GM19351 (cell line): ENCODE data around the gene SYNCRIP.
"Not testable (repeated sequence)": the region's sequence is repeated elsewhere in the genome, so short reads cannot be mapped to it uniquely, and the experiment has no call there.

Source experiments
- ATAC-seq: cut with Tn5 transposase; IDR thresholded peaks from one replicate; pipeline ENCODE4 v1.9.1; 2021; ENCODE audit warnings: mild to moderate bottlenecking, moderate library complexity; ENCODE audit not compliant: unreplicated experiment

SYNCRIP gene

GRCh38 chr6:85642774-85643536 is at the start of gene SYNCRIP:
SYNCRIP (minus strand) TSS chr6:85642886; CDS start chr6:85641439, 1,447 bp downstream.
- ATAC-seq = peak; percentile 66

- no peak for ATAC-seq
Measured at GRCh38 chr6:85691478-85691877, 48.8 kb upstream of the SYNCRIP start.

GRCh38 chr6:85690071-85690470 is 47.4 kb upstream of the SYNCRIP start:
- no peak for ATAC-seq

- peak; percentile 96 for ATAC-seq
Measured at GRCh38 chr6:85685713-85686112, 43.0 kb upstream of the SYNCRIP start.

- no peak for ATAC-seq
Measured at GRCh38 chr6:85684809-85685171, 42.1 kb upstream of the SYNCRIP start.

GRCh38 chr6:85684133-85684808 is 41.6 kb upstream of the SYNCRIP start:
- ATAC-seq = no peak

GRCh38 chr6:85681899-85682298 is 39.2 kb upstream of the SYNCRIP start:
- ATAC-seq = not testable (repeated sequence)

- no peak for ATAC-seq
Measured at GRCh38 chr6:85680388-85680787, 37.7 kb upstream of the SYNCRIP start.

- ATAC-seq = no peak
Measured at GRCh38 chr6:85679445-85680123, 36.9 kb upstream of the SYNCRIP start.

GRCh38 chr6:85678602-85679444 is 36.1 kb upstream of the SYNCRIP start:
- peak; percentile 72 for ATAC-seq

- ATAC-seq = no peak
Measured at GRCh38 chr6:85678026-85678601, 35.4 kb upstream of the SYNCRIP start.

GRCh38 chr6:85677234-85677956 is 34.7 kb upstream of the SYNCRIP start:
- ATAC-seq = no peak

GRCh38 chr6:85676086-85676729 is 33.5 kb upstream of the SYNCRIP start:
- ATAC-seq = no peak

GRCh38 chr6:85675030-85675819 is 32.5 kb upstream of the SYNCRIP start:
- no peak for ATAC-seq

- no peak for ATAC-seq
Measured at GRCh38 chr6:85674604-85675003, 31.9 kb upstream of the SYNCRIP start.

- no peak for ATAC-seq
Measured at GRCh38 chr6:85673198-85674139, 30.8 kb upstream of the SYNCRIP start.

GRCh38 chr6:85672623-85673022 is 29.9 kb upstream of the SYNCRIP start:
- no peak for ATAC-seq

- ATAC-seq = no peak
Measured at GRCh38 chr6:85672050-85672449, 29.4 kb upstream of the SYNCRIP start.
